MM.1S (cell line): Measurements from ENCODE around the gene GCC2.
"Not testable (repeated sequence)": the region's sequence is repeated elsewhere in the genome, so short reads cannot be mapped to it uniquely, and the experiment has no call there.

Experiments
- CTCF ChIP-seq: fragments of 300-600 bp; sonication (generic); IDR thresholded peaks from 2 replicates; pipeline ENCODE4 v1.5.1; 2016; ENCODE audit warnings: antibody characterized with exemption, low read length, mixed read lengths
- EZH2phosphoT487 ChIP-seq: fragments of 300-600 bp; sonication (generic); IDR thresholded peaks from 2 replicates; pipeline ENCODE4 v1.6.1; 2018; ENCODE audit warnings: antibody characterized with exemption, low read length

DNA sequence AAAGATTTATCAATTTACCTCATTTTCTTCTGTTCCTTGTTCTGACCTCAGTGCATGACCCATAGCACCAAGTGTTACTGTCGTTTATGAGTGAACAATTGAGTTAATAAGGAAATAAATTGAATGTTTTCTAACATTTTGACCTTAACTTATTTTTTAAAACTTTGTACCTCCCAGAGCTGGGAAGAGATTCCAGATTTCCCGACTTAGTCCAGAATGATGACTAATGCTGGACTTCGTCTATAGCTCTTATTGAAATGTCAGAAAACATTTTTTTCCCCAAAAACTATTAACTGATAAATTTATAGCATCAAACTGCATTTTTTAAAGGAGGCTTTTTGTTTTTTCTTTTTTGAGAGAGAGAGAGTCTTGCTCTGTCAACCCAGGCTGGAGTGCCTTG lies 63.4 kb downstream of the GCC2 start:
- TF ChIP-seq EZH2phosphoT487, CTCF: not testable (repeated sequence)
